ENCODE data around the gene PLCXD1. TPM values are rescaled to one million over a fixed set of nuclear protein-coding genes. Genes with fewer than 3 reads are reported as not detected.
A peak's percentile ranks its signal among the peaks of the same experiment; 100 is the strongest.

PLCXD1 gene
- total and polyA plus RNA-seq, 2 experiments from 2014 or later, result 48.7 to 112 TPM

DNA sequence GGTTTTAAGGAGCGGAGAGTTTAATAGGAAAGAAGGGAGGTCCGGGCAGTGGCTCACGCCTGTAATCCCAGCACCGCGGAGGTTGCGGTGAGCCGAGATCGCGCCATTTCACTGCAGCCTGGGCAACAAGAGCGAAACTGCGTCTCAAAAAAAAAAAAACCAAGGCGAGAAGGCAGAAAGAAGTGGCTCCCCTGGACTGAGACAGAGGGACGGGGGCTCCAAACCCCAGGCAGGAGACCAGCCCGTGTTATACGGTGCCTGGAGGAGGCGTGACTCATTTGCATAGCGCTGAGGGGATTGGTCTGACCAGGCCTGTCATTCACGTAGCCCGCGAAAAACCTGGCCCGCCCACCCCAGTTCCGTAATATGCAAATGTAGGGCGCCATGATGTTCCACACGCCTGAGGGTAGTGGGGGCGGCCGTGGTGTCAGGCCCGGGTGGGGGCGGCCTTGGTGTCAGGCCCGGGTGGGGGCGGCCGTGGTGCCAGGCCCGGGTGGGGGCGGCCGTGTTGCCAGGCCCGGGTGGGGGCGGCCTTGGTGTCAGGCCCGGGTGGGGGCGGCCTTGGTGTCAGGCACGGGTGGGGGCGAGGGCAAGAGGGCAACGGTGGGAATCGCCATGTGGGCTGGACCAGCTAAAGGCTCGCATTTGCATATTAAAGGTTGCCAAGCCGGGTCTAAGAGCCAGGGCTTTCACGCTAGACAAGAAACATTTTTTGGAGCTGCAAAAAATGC is 2.1 kb downstream of the PLCXD1 start:
- Histone ChIP-seq H3K36me3 (ENCODE audit: insufficient read depth) (peaks cover 38% of the 10 kb centered on the region), H3K4me1 (ENCODE audit: insufficient read depth) (peaks cover 10% of the 10 kb centered on the region; the same call in 1 of the 2 replicates), H3K79me2 (replicated peaks; ENCODE audit: insufficient read depth) (peaks cover 76% of the 10 kb centered on the region), H4K20me1 (replicated peaks; ENCODE audit: insufficient read depth) (peaks cover 30% of the 10 kb centered on the region), H3K4me2 (peak overlapping the region; percentile 87), H2AFZ (no peak overlapping the region), H3K9me2 (ENCODE audit: insufficient read depth) (no peaks in the 10 kb centered on the region), H3K27ac (ENCODE audit: low read depth) (peak overlapping the region; percentile 96), H3K27me3 (ENCODE audit: insufficient read depth) (no peaks in the 10 kb centered on the region), H3F3A (replicated peaks; ENCODE audit: low read depth) (peaks cover 46% of the 10 kb centered on the region), H3K4me3 (peak overlapping the region; percentile 94)
- Mint-ChIP-seq H3K36me3 (ENCODE audit: low read depth) (peaks cover 69% of the 10 kb centered on the region), H3K27me3 (ENCODE audit: insufficient read depth, low read depth, poor library complexity) (peaks cover 27% of the 10 kb centered on the region), H3K9me3 (peaks cover 20% of the 10 kb centered on the region), H3K27ac (peak overlapping the region; percentile 99), H3K4me1 (peaks cover 33% of the 10 kb centered on the region), H3K4me3 (peak overlapping the region; percentile 92)
- DNase-seq (ENCODE audit: low spot score) (peak; percentile 98), ATAC-seq (peak; percentile 92)
- TF ChIP-seq NANOG (IDR thresholded peaks at IDR 0.05; ENCODE audit: borderline replicate concordance) (no peak), CREB1 (CRISPR knock-in tag; IDR thresholded peaks at IDR 0.05; ENCODE audit: low read depth) (peak; percentile 68), POLR2AphosphoS5 (IDR thresholded peaks at IDR 0.05; ENCODE audit: low read depth) (peak; percentile 95)
- TF ChIP-seq, protein P1, sequence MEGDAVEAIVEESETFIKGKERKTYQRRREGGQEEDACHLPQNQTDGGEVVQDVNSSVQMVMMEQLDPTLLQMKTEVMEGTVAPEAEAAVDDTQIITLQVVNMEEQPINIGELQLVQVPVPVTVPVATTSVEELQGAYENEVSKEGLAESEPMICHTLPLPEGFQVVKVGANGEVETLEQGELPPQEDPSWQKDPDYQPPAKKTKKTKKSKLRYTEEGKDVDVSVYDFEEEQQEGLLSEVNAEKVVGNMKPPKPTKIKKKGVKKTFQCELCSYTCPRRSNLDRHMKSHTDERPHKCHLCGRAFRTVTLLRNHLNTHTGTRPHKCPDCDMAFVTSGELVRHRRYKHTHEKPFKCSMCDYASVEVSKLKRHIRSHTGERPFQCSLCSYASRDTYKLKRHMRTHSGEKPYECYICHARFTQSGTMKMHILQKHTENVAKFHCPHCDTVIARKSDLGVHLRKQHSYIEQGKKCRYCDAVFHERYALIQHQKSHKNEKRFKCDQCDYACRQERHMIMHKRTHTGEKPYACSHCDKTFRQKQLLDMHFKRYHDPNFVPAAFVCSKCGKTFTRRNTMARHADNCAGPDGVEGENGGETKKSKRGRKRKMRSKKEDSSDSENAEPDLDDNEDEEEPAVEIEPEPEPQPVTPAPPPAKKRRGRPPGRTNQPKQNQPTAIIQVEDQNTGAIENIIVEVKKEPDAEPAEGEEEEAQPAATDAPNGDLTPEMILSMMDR (conservative IDR thresholded peaks at IDR 0.05; ENCODE audit: low read depth in 2 of 2), result no peak

DNA sequence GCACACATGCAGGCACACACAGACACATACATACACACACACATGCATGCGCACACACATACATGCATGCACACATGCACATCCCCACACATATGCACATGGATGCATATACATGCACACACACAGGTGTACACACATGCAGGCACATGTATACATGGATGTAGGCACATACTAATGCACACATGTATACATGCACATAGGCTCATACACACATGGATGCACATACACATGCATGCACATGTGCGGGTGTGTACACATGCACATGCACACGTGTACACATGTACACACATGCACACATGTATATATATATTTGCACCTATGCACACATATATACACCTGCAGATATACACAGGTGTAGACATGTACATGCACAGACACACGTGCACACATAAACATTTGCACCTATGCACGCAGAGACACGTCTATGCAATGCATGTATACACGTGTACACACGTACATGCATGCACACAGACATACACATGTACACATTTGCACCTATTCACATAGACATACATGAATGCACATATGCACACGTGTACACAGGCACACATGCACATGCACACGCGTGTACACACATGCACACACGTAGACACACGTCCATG is 4.0 kb downstream of the PLCXD1 start:
- no peak overlapping the region for H2AFZ ChIP-seq
- peak overlapping the region; percentile 66; the same call in 1 of the 2 replicates for H3K27ac ChIP-seq (ENCODE audit: low read depth)
- no peaks in the 10 kb centered on the region for H3K9me2 ChIP-seq (ENCODE audit: insufficient read depth)
- DNase-seq (ENCODE audit: low spot score) (no peak), ATAC-seq (no peak)
- H3K4me2 ChIP-seq, result no peak overlapping the region
- H3F3A ChIP-seq (replicated peaks; ENCODE audit: low read depth), result peaks cover 41% of the 10 kb centered on the region
- peaks cover 70% of the 10 kb centered on the region for H3K79me2 ChIP-seq (replicated peaks; ENCODE audit: insufficient read depth)
- Mint-ChIP-seq H3K9me3 (peaks cover 11% of the 10 kb centered on the region; the same call in 2 of the 3 replicates), H3K4me1 (peaks cover 21% of the 10 kb centered on the region), H3K27me3 (ENCODE audit: insufficient read depth, low read depth, poor library complexity) (peaks cover 12% of the 10 kb centered on the region), H3K27ac (no peak overlapping the region), H3K36me3 (ENCODE audit: low read depth) (peaks cover 75% of the 10 kb centered on the region), H3K4me3 (0 out of 3 replicates have a peak overlapping the region, but pooled peaks have one; percentile 16)
- H4K20me1 ChIP-seq (replicated peaks; ENCODE audit: insufficient read depth), result peaks cover 30% of the 10 kb centered on the region
- H3K36me3 ChIP-seq (ENCODE audit: insufficient read depth), result peaks cover 56% of the 10 kb centered on the region
- no peak overlapping the region for H3K4me3 ChIP-seq
- no peak for TF ChIP-seq STAT1 (IDR thresholded peaks at IDR 0.05; ENCODE audit: unreplicated experiment)
- TF ChIP-seq CREB1 (CRISPR knock-in tag; IDR thresholded peaks at IDR 0.05; ENCODE audit: low read depth), result no peak
- TF ChIP-seq POLR2AphosphoS5 (IDR thresholded peaks at IDR 0.05; ENCODE audit: low read depth), result peak; percentile 51; the same call in 1 of the 2 replicates
- TF ChIP-seq, protein P2, sequence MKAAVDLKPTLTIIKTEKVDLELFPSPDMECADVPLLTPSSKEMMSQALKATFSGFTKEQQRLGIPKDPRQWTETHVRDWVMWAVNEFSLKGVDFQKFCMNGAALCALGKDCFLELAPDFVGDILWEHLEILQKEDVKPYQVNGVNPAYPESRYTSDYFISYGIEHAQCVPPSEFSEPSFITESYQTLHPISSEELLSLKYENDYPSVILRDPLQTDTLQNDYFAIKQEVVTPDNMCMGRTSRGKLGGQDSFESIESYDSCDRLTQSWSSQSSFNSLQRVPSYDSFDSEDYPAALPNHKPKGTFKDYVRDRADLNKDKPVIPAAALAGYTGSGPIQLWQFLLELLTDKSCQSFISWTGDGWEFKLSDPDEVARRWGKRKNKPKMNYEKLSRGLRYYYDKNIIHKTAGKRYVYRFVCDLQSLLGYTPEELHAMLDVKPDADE (IDR thresholded peaks at IDR 0.05), result no peak
- TF ChIP-seq EZH2phosphoT487 (IDR thresholded peaks at IDR 0.05; ENCODE audit: unreplicated experiment), result no peak
- H3K27me3 ChIP-seq (ENCODE audit: insufficient read depth), result no peaks in the 10 kb centered on the region
- no peaks in the 10 kb centered on the region; the same call in 1 of the 2 replicates for H3K4me1 ChIP-seq (ENCODE audit: insufficient read depth)
